GM12891 (cell line): ENCODE data around the gene CMTM3.

Experiments
- POLR2A ChIP-seq: IDR thresholded peaks from 2 replicates; pipeline ENCODE4 v1.6.1; 2011; ENCODE audit warnings: low read depth, low read length, control low read depth
- POLR2AphosphoS5 ChIP-seq: IDR thresholded peaks from 2 replicates; pipeline ENCODE4 v1.6.1; 2011; ENCODE audit warnings: low read depth, low read length, control low read depth
- SPI1 ChIP-seq: IDR thresholded peaks from 2 replicates; pipeline ENCODE4 v1.6.1; 2011; ENCODE audit warnings: low read depth, low read length, control low read depth

- no peak for TF ChIP-seq POLR2A
- TF ChIP-seq POLR2AphosphoS5 = no peak
- no peak for TF ChIP-seq SPI1
Observed at GRCh38 chr16:66594739-66595138, 9.8 kb upstream of the CMTM3 start.
